Natural killer cell (primary cell): Measurements from ENCODE around the gene DSG2. TPM values are rescaled to one million over a fixed set of nuclear protein-coding genes. Genes with fewer than 3 reads are reported as not detected.

Source experiments
- ATAC-seq, 3 donors: fragments of 150-1000 bp in 2 of 3; fragments of 200-7000 bp in 1 of 3; cut with Tn5 transposase; 1 replicate in 1 of 3; 2 replicates in 2 of 3; pipeline ENCODE4 v1.10.0; 2021; ENCODE audit warnings: mild to moderate bottlenecking in 2 of 3, moderate library complexity in 2 of 3
- DNase-seq, 2 donors: peaks; one replicate each; pipeline versions ENCODE4 v3.0.0 to v3.0.0-alpha.2; 2013 to 2021; ENCODE audit warnings: mixed read lengths in 1 of 2
- H3K27ac ChIP-seq: one replicate; pipeline ENCODE4 v1.5.1; 2013; ENCODE audit warnings: mild to moderate bottlenecking, low read length
- H3K27me3 ChIP-seq: one replicate; pipeline ENCODE4 v1.6.1; 2013; ENCODE audit warnings: low read length; ENCODE audit not compliant: control insufficient read depth, insufficient read depth
- H3K36me3 ChIP-seq: one replicate; pipeline ENCODE4 v1.6.1; 2013; ENCODE audit warnings: low read length; ENCODE audit not compliant: control insufficient read depth, insufficient read depth
- H3K4me1 ChIP-seq: one replicate; pipeline ENCODE4 v1.6.1; 2013; ENCODE audit warnings: low read length; ENCODE audit not compliant: control insufficient read depth, insufficient read depth
- H3K4me3 ChIP-seq: one replicate; pipeline ENCODE4 v1.5.1; 2013; ENCODE audit warnings: low read length
- H3K9me3 ChIP-seq: one replicate; pipeline ENCODE4 v1.6.1; 2013; ENCODE audit warnings: low read length; ENCODE audit not compliant: control insufficient read depth, insufficient read depth
- H3K27ac Mint-ChIP-seq, 2 donors: one replicate each; pipeline ENCODE4 v1.8.0; 2022; ENCODE audit warnings: mild to moderate bottlenecking in 2 of 2, mixed read lengths in 2 of 2, moderate library complexity in 1 of 2
- H3K27me3 Mint-ChIP-seq, 2 donors: one replicate each; pipeline ENCODE4 v1.8.0; 2022; ENCODE audit warnings: low read depth in 2 of 2, mixed read lengths in 2 of 2
- H3K36me3 Mint-ChIP-seq: one replicate; pipeline ENCODE4 v1.8.0; 2022; ENCODE audit warnings: mixed read lengths
- H3K4me1 Mint-ChIP-seq, 2 donors: one replicate each; pipeline ENCODE4 v1.8.0; 2022; ENCODE audit warnings: mixed read lengths in 2 of 2
- H3K4me3 Mint-ChIP-seq: one replicate; pipeline ENCODE4 v1.8.0; 2022; ENCODE audit warnings: mild to moderate bottlenecking, moderate library complexity, mixed read lengths
- H3K9me3 Mint-ChIP-seq, 2 donors: one replicate each; pipeline ENCODE4 v1.8.0; 2022; ENCODE audit warnings: mixed read lengths in 2 of 2
- CTCF ChIP-seq: fragments of 200-600 bp; IDR thresholded peaks from one replicate; pipeline ENCODE4 v1.8.0; 2022; ENCODE audit warnings: antibody characterized with exemption
- whole genome bisulfite sequencing: methylation state at CpG from one replicate; pipeline ENCODE4 v1.1.7; 2013; ENCODE audit warnings: missing lambda C conversion rate; ENCODE audit not compliant: insufficient coverage; 5-methylcytosine and 5-hydroxymethylcytosine counted together
- intact Hi-C: fragments of 100-400 bp; cut with micrococcal nuclease; formaldehyde crosslinking; loops from one replicate; pipeline ENCODE4 v1.14.2; 2022
- total RNA-seq, 4 donors: library from RNA; stranded (reverse); fragments of 120-200 nt in 1 of 4; gene quantifications; one replicate each; pipeline versions ENCODE4 v1.2.3 to v1.2.4, GENCODE V29; 2013 to 2022

Gene DSG2
- total RNA-seq, 3 donors from 2014 or later (not counting 1 experiment from before 2014, with no cell fraction given) = 0.05 to 0.53 TPM; not detected in 1

GRCh38 chr18:31595121-31595771 is 97.3 kb downstream of the DSG2 start:
- H3K27ac Mint-ChIP-seq = no peak overlapping the region
- ATAC-seq (no peak), DNase-seq (no peak)
- Histone ChIP-seq H3K27ac (no peak overlapping the region), H3K4me3 (no peak overlapping the region), H3K4me1 (no peaks in the 10 kb centered on the region), H3K27me3 (no peaks in the 10 kb centered on the region), H3K36me3 (no peaks in the 10 kb centered on the region), H3K9me3 (no peaks in the 10 kb centered on the region)
- H3K36me3 Mint-ChIP-seq = no peaks in the 10 kb centered on the region
- TF ChIP-seq CTCF = no peak
- H3K4me1 Mint-ChIP-seq = no peaks in the 10 kb centered on the region
- no peaks in the 10 kb centered on the region for H3K9me3 Mint-ChIP-seq
- intact Hi-C loops = no loop called here
- no peak overlapping the region for H3K4me3 Mint-ChIP-seq
- WGBS = 97% methylated on average over 4 of the region's 5 CpGs
- peaks cover 8 to 28% of the 10 kb centered on the region in 2 donors for H3K27me3 Mint-ChIP-seq

DNA sequence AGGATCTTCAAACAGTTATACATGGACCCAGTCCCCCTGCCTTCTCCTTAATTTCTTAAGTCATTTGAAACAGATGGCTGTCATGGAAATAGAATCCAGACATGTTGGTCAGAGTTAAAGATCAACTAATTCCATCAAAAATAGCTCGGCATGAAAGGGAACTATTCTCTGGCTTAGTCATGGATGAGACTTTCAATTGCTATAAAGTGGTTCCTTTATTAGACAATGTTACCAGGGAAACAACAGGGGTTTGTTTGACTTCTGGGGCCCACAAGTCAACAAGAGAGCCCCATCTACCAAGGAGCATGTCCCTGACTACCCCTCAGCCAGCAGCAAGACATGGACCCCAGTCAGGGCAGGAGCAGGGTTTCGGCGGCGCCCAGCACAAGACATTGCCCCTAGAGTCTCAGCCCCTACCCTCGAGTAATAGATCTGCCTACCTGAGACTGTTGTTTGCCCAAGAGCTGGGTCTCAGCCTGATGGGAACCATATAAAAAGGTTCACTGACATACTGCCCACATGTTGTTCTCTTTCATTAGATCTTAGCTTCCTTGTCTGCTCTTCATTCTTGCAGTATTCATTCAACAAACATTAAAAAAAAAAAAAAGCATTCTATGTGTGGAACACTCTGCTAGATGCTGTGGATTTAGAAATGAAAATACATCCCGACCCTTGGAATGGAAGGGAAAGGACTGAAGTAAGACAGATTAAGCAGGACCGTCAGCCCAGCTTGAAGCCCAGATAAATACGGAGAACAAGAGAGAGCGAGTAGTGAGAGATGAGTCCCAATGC is 98.3 kb downstream of the DSG2 start:
- no peak overlapping the region for H3K4me3 ChIP-seq
- Mint-ChIP-seq H3K4me3 (no peak overlapping the region), H3K36me3 (no peaks in the 10 kb centered on the region), H3K9me3 (no peaks in the 10 kb centered on the region), H3K27me3 (peaks cover 8 to 19% of the 10 kb centered on the region in 2 donors), H3K4me1 (no peaks in the 10 kb centered on the region), H3K27ac (no peak overlapping the region)
- WGBS = 95% methylated on average over 9 of the region's 9 CpGs
- DNase-seq (no peak), ATAC-seq (no peak)
- intact Hi-C loops = no loop called here
- H3K36me3 ChIP-seq = no peaks in the 10 kb centered on the region
- no peak for TF ChIP-seq CTCF
- H3K9me3 ChIP-seq = no peaks in the 10 kb centered on the region
- H3K4me1 ChIP-seq = no peaks in the 10 kb centered on the region
- no peak overlapping the region for H3K27ac ChIP-seq
- H3K27me3 ChIP-seq = no peaks in the 10 kb centered on the region

DNA sequence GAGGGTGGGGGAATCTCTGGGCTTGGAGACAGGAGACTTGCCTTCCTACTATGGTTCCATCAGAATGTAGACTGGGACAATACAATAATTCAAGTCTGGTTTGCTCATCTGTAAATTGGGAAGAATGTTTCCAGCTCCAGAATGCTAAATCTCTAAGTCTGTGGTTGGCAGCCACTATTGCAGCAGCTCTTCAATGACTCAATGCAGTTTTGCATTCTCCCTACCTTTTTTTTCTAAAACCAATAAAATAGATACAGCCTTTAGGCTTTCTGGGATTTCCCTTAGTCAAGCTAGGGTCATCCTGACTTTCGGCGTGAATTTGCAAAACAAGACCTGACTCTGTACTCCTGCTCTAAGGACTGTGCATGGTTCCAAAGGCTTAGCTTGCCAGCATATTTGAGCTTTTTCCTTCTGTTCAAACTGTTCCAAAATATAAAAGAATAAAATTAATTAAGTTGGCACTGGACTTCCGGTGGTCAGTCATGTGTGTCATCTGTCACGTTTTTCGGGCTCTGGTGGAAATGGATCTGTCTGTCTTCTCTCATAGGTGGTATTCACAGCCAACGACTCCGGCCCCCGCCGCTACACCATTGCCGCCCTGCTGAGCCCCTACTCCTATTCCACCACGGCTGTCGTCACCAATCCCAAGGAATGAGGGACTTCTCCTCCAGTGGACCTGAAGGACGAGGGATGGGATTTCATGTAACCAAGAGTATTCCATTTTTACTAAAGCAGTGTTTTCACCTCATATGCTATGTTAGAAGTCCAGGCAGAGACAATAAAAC is 100.2 kb downstream of the DSG2 start:
- Histone ChIP-seq H3K27ac (no peak overlapping the region), H3K27me3 (no peaks in the 10 kb centered on the region), H3K4me1 (no peaks in the 10 kb centered on the region), H3K4me3 (no peak overlapping the region), H3K36me3 (no peaks in the 10 kb centered on the region), H3K9me3 (no peaks in the 10 kb centered on the region)
- 93% methylated on average over 13 of the region's 13 CpGs for WGBS
- TF ChIP-seq CTCF = no peak
- Mint-ChIP-seq H3K4me3 (no peak overlapping the region), H3K27ac (no peak overlapping the region), H3K36me3 (no peaks in the 10 kb centered on the region), H3K9me3 (no peaks in the 10 kb centered on the region), H3K4me1 (peaks cover 1 to 3% of the 10 kb centered on the region in 2 donors), H3K27me3 (peaks cover 8 to 11% of the 10 kb centered on the region in 2 donors)
- no peak for DNase-seq
- intact Hi-C loops = no loop called here
- no peak for ATAC-seq

Other genes with a start within 250 kb of the DSG2 start
- not detected for gene DSG1, start 180.0 kb upstream of the DSG2 start, total RNA-seq
- gene DSG4, start 121.4 kb upstream of the DSG2 start, total RNA-seq = not detected
- under 1 TPM in 1 of 3 donors, not detected in 2; 0.28 TPM for gene DSG3, start 50.4 kb upstream of the DSG2 start, total RNA-seq
- gene TTR, start 93.7 kb downstream of the DSG2 start, total RNA-seq = not detected
- gene B4GALT6, start 186.4 kb downstream of the DSG2 start, total RNA-seq = 10 to 100 TPM; 18.6 to 33.0 (median 20.6) TPM